Psoas muscle (tissue), 8 donors: Measurements from ENCODE around the gene TRPM3. TPM values are rescaled to one million over a fixed set of nuclear protein-coding genes. Genes with fewer than 3 reads are reported as not detected.
A peak's percentile ranks its signal among the peaks of the same experiment; 100 is the strongest.

Experiments
- ATAC-seq, 4 donors: fragments of 200-7000 bp; cut with Tn5 transposase; one replicate each; pipeline ENCODE4 v1.9.1; 2020; ENCODE audit warnings: moderate library complexity in 3 of 4, mild to moderate bottlenecking in 2 of 4
- DNase-seq, 2 donors: peaks; one replicate each; pipeline ENCODE4 v3.0.0-alpha.2; 2020
- H3K27ac ChIP-seq: fragments of 200-600 bp; one replicate; pipeline ENCODE4 v1.8.0; 2022
- H3K27me3 ChIP-seq, 3 donors: fragments of 200-600 bp in 1 of 3; one replicate each; pipeline versions ENCODE4 v1.6.1 to v1.8.0; 2013 to 2022; ENCODE audit warnings: low read length in 2 of 3, mild to moderate bottlenecking in 2 of 3, moderate library complexity in 1 of 3; ENCODE audit not compliant: insufficient read depth in 3 of 3
- H3K36me3 ChIP-seq, 2 donors: fragments of 200-600 bp in 1 of 2; one replicate each; pipeline versions ENCODE4 v1.6.1 to v1.8.0; 2013 to 2022; ENCODE audit warnings: low read depth in 1 of 2, mild to moderate bottlenecking in 1 of 2, moderate library complexity in 1 of 2; ENCODE audit not compliant: insufficient read depth in 1 of 2
- H3K4me1 ChIP-seq: fragments of 200-600 bp; one replicate; pipeline ENCODE4 v1.8.0; 2022
- H3K4me3 ChIP-seq: fragments of 200-600 bp; one replicate; pipeline ENCODE4 v1.8.0; 2022; ENCODE audit warnings: mild to moderate bottlenecking
- H3K9me3 ChIP-seq: fragments of 200-600 bp; one replicate; pipeline ENCODE4 v1.8.0; 2022
- WGBS, 3 donors: extraction: QIAGEN DNeasy Blood & Tissue Kit; methylation state at CpG; one replicate each; pipeline versions ENCODE4 v1.1.6 to v1.1.7; 2013; 5-methylcytosine and 5-hydroxymethylcytosine counted together
- intact Hi-C, 2 donors: fragments of 100-400 bp; cut with DNase I; formaldehyde crosslinking; loops; one replicate each; pipeline versions ENCODE4 v1.11.0 to v1.14.2; 2022
- polyA plus RNA-seq, 3 donors: library from polyadenylated mRNA; stranded (reverse); fragments of 200-250 nt; gene quantifications; one replicate each; pipeline ENCODE4 v1.2.3, GENCODE V29; 2013
- total RNA-seq, 4 donors: library from RNA; stranded (reverse); fragmentation: NEBNext Ultra II Directional in 2 of 4; extraction: Animal tissue kit (Norgen Biotek cat#: 25700) in 2 of 4; gene quantifications; one replicate each; pipeline versions ENCODE4 v1.2.1 to v1.2.4, GENCODE V29; 2021 to 2023
- TF ChIP-seq, protein P1 (sequence below): fragments of 200-600 bp; IDR thresholded peaks from one replicate; pipeline ENCODE4 v1.8.0; 2022; ENCODE audit warnings: antibody characterized with exemption
- donor health status: healthy with polysubstance abuse.
- donor health status: DM: no; HTN: no; CAD: no; lungs with moderate emphysema.
- donor health status: Bipolar disorder and iron deficiency.
- donor health status: healthy.
- donor health status: DM: yes; HTN: yes; CAD: no.
- donor health status: DM: no; HTN: no; CAD: no.
- donor health status: DM: no; HTN: no; CAD: no.
- donor health status: DM: yes; HTN: yes; CAD: no.

TRPM3 gene
- total and polyA plus RNA-seq, 7 donors = 0.01 to 0.16 (median 0.06) TPM; not detected in 3

DNA sequence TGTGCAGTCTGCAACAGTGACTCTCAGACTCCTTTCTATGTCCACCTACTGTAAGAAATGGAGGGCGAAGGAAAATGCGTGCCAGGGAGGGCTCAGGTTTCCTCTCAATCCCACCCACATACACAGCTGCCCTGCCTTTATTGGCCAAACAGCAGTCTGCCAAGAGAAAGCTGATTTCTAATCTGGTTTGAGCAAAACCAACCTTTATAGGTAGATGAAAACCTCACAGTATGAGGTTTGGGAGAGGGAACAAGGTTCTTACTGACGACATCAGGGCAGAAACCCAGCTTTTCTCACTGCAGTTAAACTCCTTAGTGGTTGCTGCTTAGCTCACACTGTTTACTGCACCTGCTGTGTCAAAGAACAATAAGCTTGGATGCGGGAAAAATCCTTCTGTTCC, 554.7 kb downstream of the TRPM3 start:
- ATAC-seq = no peak
- WGBS, 3 donors = 49 to 60% (median 49%) methylated on average over 4 of the region's 4 CpGs
- peaks cover 3% of the 10 kb centered on the region for H3K4me1 ChIP-seq
- TF ChIP-seq, protein P1, sequence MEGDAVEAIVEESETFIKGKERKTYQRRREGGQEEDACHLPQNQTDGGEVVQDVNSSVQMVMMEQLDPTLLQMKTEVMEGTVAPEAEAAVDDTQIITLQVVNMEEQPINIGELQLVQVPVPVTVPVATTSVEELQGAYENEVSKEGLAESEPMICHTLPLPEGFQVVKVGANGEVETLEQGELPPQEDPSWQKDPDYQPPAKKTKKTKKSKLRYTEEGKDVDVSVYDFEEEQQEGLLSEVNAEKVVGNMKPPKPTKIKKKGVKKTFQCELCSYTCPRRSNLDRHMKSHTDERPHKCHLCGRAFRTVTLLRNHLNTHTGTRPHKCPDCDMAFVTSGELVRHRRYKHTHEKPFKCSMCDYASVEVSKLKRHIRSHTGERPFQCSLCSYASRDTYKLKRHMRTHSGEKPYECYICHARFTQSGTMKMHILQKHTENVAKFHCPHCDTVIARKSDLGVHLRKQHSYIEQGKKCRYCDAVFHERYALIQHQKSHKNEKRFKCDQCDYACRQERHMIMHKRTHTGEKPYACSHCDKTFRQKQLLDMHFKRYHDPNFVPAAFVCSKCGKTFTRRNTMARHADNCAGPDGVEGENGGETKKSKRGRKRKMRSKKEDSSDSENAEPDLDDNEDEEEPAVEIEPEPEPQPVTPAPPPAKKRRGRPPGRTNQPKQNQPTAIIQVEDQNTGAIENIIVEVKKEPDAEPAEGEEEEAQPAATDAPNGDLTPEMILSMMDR = no peak
- intact Hi-C loops = loop anchor here in 1 of 2 donors (5.0 kb wide), 1 partner anchor 69 kb away; no protein-coding TSS in a partner anchor
- no peak for DNase-seq
- H3K4me3 ChIP-seq = no peak overlapping the region
- H3K27me3 ChIP-seq = no peaks in the 10 kb centered on the region
- H3K36me3 ChIP-seq = no peaks in the 10 kb centered on the region
- H3K27ac ChIP-seq = no peak overlapping the region
- H3K9me3 ChIP-seq = no peaks in the 10 kb centered on the region

DNA sequence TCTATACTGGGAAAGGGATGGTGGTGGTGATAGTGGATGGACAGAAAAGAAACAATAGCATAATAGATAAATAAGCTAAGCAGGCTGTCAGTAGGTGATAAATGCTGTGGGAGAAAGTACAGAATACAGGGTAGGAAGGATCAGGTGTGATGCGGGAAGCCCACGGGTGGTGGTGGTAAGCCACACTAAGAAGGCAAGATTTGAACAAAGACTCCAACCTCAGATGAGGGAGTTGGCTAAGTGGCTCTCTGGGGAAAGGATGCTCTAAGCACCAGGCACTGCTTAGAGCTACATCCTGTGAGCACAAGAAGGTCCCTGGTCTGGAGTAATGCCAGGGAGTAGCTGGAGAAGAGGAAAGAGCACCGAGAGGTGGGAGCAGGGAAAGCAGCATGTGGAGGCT, 555.4 kb downstream of the TRPM3 start:
- no peaks in the 10 kb centered on the region for H3K36me3 ChIP-seq
- peaks cover 3% of the 10 kb centered on the region for H3K4me1 ChIP-seq
- H3K9me3 ChIP-seq = no peaks in the 10 kb centered on the region
- no peak for DNase-seq
- no peaks in the 10 kb centered on the region for H3K27me3 ChIP-seq
- TF ChIP-seq, protein P1 = no peak
- intact Hi-C loops = loop anchor here in 1 of 2 donors (5.0 kb wide), 1 partner anchor 69 kb away; no protein-coding TSS in a partner anchor
- no peak for ATAC-seq
- WGBS, 3 donors = 88 to 92% (median 90%) methylated on average over 3 of the region's 3 CpGs
- no peak overlapping the region for H3K27ac ChIP-seq
- H3K4me3 ChIP-seq = no peak overlapping the region

DNA sequence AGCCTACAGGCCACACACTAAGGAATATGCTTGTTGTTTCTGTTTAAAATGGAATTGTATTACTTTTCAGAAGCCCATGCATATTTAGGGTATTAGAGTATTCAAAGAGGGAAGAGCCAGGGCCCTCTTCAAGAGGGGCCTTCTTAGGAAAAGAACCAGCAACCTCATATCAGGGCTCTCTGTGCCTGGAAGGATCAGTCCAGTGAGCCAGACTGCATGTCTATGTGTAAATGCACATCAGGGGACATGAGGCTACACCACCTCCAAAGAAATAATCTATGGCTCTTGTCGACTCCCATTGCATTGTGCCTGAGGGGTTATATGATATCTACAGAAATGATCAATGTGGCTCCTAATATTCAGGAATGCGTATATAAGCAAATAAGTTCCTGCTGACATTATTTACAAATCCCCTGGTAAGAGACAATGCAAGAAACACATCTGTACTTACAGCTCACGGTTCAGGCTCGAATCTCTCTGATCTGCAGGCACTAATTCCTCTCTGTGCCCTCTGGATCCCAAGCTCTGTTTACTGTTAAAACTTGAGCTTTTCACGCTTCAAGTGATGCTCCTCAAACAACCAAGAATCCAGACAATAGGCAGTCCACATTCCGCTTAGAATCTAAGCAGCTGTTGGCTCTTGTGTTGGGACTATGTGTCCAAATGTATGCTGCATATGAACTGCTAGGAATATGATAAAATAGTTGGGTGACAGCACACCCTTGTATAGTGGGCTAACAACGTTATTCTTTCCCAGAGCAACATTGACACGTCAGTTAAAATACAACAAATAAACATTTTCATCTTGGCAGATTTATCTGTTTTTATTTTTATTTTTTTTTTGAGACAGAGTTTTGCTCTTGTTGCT, 556.7 kb downstream of the TRPM3 start:
- no peak for ATAC-seq

DNA sequence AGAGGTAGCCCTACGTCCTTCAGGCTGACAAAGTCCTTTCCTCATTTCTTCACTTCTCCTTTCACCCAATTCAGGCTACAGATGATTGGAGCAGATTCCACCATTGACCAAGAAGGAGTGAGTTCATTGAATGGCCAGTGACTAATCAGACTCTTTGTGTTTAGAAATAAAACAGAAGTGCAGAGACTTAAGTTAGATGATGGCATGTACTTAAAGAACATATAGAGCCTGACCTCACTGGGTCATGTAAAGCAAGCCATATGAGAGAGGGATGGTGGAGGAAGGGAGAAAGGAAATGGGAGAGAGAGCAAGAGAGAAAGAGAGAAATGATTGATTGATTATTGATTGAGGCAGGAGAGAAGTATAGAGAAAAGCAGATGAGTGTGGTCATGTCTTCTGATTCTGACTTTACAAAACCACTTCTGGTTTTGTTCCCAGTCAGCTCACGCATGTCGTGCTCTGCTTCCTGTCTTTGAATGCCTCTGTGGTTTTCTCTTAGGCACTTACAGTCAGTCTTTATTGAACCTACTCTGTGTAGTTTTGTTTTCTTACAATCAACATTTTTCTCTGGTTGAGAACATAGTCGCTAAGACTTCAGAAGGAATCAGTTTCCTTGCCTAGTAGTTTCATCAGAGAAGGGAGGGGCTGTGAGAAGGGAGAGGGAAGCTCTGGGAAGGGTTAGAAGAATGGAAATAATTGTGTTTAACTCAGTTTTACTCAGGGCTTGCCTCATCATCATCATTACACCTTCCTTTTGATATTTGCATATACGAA, 557.8 kb downstream of the TRPM3 start:
- Histone ChIP-seq H3K4me3 (no peak overlapping the region), H3K9me3 (no peaks in the 10 kb centered on the region), H3K27me3 (no peaks in the 10 kb centered on the region), H3K4me1 (no peaks in the 10 kb centered on the region), H3K27ac (no peak overlapping the region), H3K36me3 (no peaks in the 10 kb centered on the region)
- intact Hi-C loops = no loop called here
- TF ChIP-seq, protein P1 = no peak
- WGBS, 3 donors = 79 to 84% (median 83%) methylated on average over 5 of the region's 5 CpGs
- DNase-seq (no peak), ATAC-seq (peak in 3 of 4 donors; percentile 35 to 52 (median 35))

More for the DNA sequence above, 556.7 kb downstream of the TRPM3 start:
- Histone ChIP-seq H3K27ac (no peak overlapping the region), H3K4me1 (peaks cover 3% of the 10 kb centered on the region), H3K4me3 (no peak overlapping the region), H3K36me3 (no peaks in the 10 kb centered on the region), H3K9me3 (no peaks in the 10 kb centered on the region), H3K27me3 (no peaks in the 10 kb centered on the region)
- WGBS, 3 donors = 69 to 79% (median 78%) methylated on average over 8 of the region's 8 CpGs
- no peak for DNase-seq
- intact Hi-C loops = loop anchor here in 1 of 2 donors (5.0 kb wide), 1 partner anchor 67 kb away; no protein-coding TSS in a partner anchor
- TF ChIP-seq, protein P1 = no peak
